ENCODE results near the gene SLC30A10.
"Not testable (repeated sequence)": the region's sequence is repeated elsewhere in the genome, so short reads cannot be mapped to it uniquely, and the experiment has no call there.

The SLC30A10 gene

GRCh38 chr1:219927956-219928790, at the start of gene SLC30A10:
SLC30A10 (minus strand) TSS chr1:219928557; CDS start chr1:219928440, 117 bp downstream.
- Histone ChIP-seq H3K4me1 (ENCODE audit: insufficient read depth, low read length) (no peaks in the 10 kb centered on the region; the same call in 1 of the 2 replicates), H3K36me3 (ENCODE audit: insufficient read depth, low read length) (no peaks in the 10 kb centered on the region), H3K9me3 (ENCODE audit: control insufficient read depth, insufficient read depth, low read length) (0 out of 2 replicates have a peak, but pooled peaks cover 3% of the 10 kb centered on the region), H3K9ac (ENCODE audit: low read depth, low read length) (peak within 1 kb of the TSS; percentile 57; the same call in 1 of the 2 replicates)

GRCh38 chr1:219973213-219973612, 44.9 kb upstream of the SLC30A10 start:
- H3K36me3 ChIP-seq (ENCODE audit: insufficient read depth, low read length): peaks cover 3% of the 10 kb centered on the region
- H3K9ac ChIP-seq (ENCODE audit: low read depth, low read length): no peak overlapping the region
- no peaks in the 10 kb centered on the region for H3K4me1 ChIP-seq (ENCODE audit: insufficient read depth, low read length)
- H3K9me3 ChIP-seq (ENCODE audit: control insufficient read depth, insufficient read depth, low read length): no peaks in the 10 kb centered on the region

GRCh38 chr1:219967361-219967760, 39.0 kb upstream of the SLC30A10 start:
- no peak overlapping the region for H3K9ac ChIP-seq (ENCODE audit: low read depth, low read length)
- no peaks in the 10 kb centered on the region for H3K9me3 ChIP-seq (ENCODE audit: control insufficient read depth, insufficient read depth, low read length)
- no peaks in the 10 kb centered on the region for H3K4me1 ChIP-seq (ENCODE audit: insufficient read depth, low read length)
- H3K36me3 ChIP-seq (ENCODE audit: insufficient read depth, low read length): no peaks in the 10 kb centered on the region; the same call in 1 of the 2 replicates

- Histone ChIP-seq H3K4me1 (ENCODE audit: insufficient read depth, low read length) (no peaks in the 10 kb centered on the region), H3K9ac (ENCODE audit: low read depth, low read length) (no peak overlapping the region)
Observed at GRCh38 chr1:219966071-219966349, 37.7 kb upstream of the SLC30A10 start.

GRCh38 chr1:219965285-219966070, 37.1 kb upstream of the SLC30A10 start:
- Histone ChIP-seq H3K4me1 (ENCODE audit: insufficient read depth, low read length) (no peaks in the 10 kb centered on the region), H3K9ac (ENCODE audit: low read depth, low read length) (no peak overlapping the region), H3K9me3 (ENCODE audit: control insufficient read depth, insufficient read depth, low read length) (no peaks in the 10 kb centered on the region), H3K36me3 (ENCODE audit: insufficient read depth, low read length) (no peaks in the 10 kb centered on the region; the same call in 1 of the 2 replicates)

More at GRCh38 chr1:219966071-219966349, 37.7 kb upstream of the SLC30A10 start:
- no peaks in the 10 kb centered on the region; the same call in 1 of the 2 replicates for H3K36me3 ChIP-seq (ENCODE audit: insufficient read depth, low read length)
- H3K9me3 ChIP-seq (ENCODE audit: control insufficient read depth, insufficient read depth, low read length): no peaks in the 10 kb centered on the region

GRCh38 chr1:219963432-219963831, 35.1 kb upstream of the SLC30A10 start:
- no peaks in the 10 kb centered on the region for H3K4me1 ChIP-seq (ENCODE audit: insufficient read depth, low read length)
- H3K9ac ChIP-seq (ENCODE audit: low read depth, low read length): no peak overlapping the region
- no peaks in the 10 kb centered on the region for H3K9me3 ChIP-seq (ENCODE audit: control insufficient read depth, insufficient read depth, low read length)
- H3K36me3 ChIP-seq (ENCODE audit: insufficient read depth, low read length): no peaks in the 10 kb centered on the region

GRCh38 chr1:219961684-219962083, 33.3 kb upstream of the SLC30A10 start:
- Histone ChIP-seq H3K9me3 (ENCODE audit: control insufficient read depth, insufficient read depth, low read length) (no peaks in the 10 kb centered on the region), H3K4me1 (ENCODE audit: insufficient read depth, low read length) (no peaks in the 10 kb centered on the region), H3K9ac (ENCODE audit: low read depth, low read length) (no peak overlapping the region), H3K36me3 (ENCODE audit: insufficient read depth, low read length) (no peaks in the 10 kb centered on the region)

- H3K9ac ChIP-seq (ENCODE audit: low read depth, low read length): no peak overlapping the region
- no peaks in the 10 kb centered on the region for H3K9me3 ChIP-seq (ENCODE audit: control insufficient read depth, insufficient read depth, low read length)
- no peaks in the 10 kb centered on the region for H3K36me3 ChIP-seq (ENCODE audit: insufficient read depth, low read length)
Observed at GRCh38 chr1:219959540-219960203, 31.3 kb upstream of the SLC30A10 start.

GRCh38 chr1:219958875-219959417, 30.6 kb upstream of the SLC30A10 start:
- H3K9me3 ChIP-seq (ENCODE audit: control insufficient read depth, insufficient read depth, low read length): no peaks in the 10 kb centered on the region
- no peaks in the 10 kb centered on the region for H3K4me1 ChIP-seq (ENCODE audit: insufficient read depth, low read length)
- H3K36me3 ChIP-seq (ENCODE audit: insufficient read depth, low read length): no peaks in the 10 kb centered on the region
- H3K9ac ChIP-seq (ENCODE audit: low read depth, low read length): no peak overlapping the region

More at GRCh38 chr1:219959540-219960203, 31.3 kb upstream of the SLC30A10 start:
- H3K4me1 ChIP-seq (ENCODE audit: insufficient read depth, low read length): no peaks in the 10 kb centered on the region

- no peaks in the 10 kb centered on the region for H3K9me3 ChIP-seq (ENCODE audit: control insufficient read depth, insufficient read depth, low read length)
- H3K4me1 ChIP-seq (ENCODE audit: insufficient read depth, low read length): no peaks in the 10 kb centered on the region
- H3K36me3 ChIP-seq (ENCODE audit: insufficient read depth, low read length): no peaks in the 10 kb centered on the region
- H3K9ac ChIP-seq (ENCODE audit: low read depth, low read length): no peak overlapping the region
Observed at GRCh38 chr1:219954736-219955421, 26.5 kb upstream of the SLC30A10 start.

- no peaks in the 10 kb centered on the region for H3K4me1 ChIP-seq (ENCODE audit: insufficient read depth, low read length)
- H3K36me3 ChIP-seq (ENCODE audit: insufficient read depth, low read length): no peaks in the 10 kb centered on the region
- no peak overlapping the region for H3K9ac ChIP-seq (ENCODE audit: low read depth, low read length)
- H3K9me3 ChIP-seq (ENCODE audit: control insufficient read depth, insufficient read depth, low read length): no peaks in the 10 kb centered on the region
Observed at GRCh38 chr1:219954052-219954451, 25.7 kb upstream of the SLC30A10 start.

GRCh38 chr1:219952361-219952760, 24.0 kb upstream of the SLC30A10 start:
- H3K36me3 ChIP-seq (ENCODE audit: insufficient read depth, low read length): no peaks in the 10 kb centered on the region
- H3K9ac ChIP-seq (ENCODE audit: low read depth, low read length): no peak overlapping the region
- H3K9me3 ChIP-seq (ENCODE audit: control insufficient read depth, insufficient read depth, low read length): no peaks in the 10 kb centered on the region
- no peaks in the 10 kb centered on the region for H3K4me1 ChIP-seq (ENCODE audit: insufficient read depth, low read length)

- not testable (repeated sequence) for H3K9me3 ChIP-seq (ENCODE audit: control insufficient read depth, insufficient read depth, low read length); H3K36me3 ChIP-seq (ENCODE audit: insufficient read depth, low read length); H3K4me1 ChIP-seq (ENCODE audit: insufficient read depth, low read length); H3K9ac ChIP-seq (ENCODE audit: low read depth, low read length)
Observed at GRCh38 chr1:219949227-219949626, 20.9 kb upstream of the SLC30A10 start.

- H3K9me3 ChIP-seq (ENCODE audit: control insufficient read depth, insufficient read depth, low read length); H3K4me1 ChIP-seq (ENCODE audit: insufficient read depth, low read length); H3K9ac ChIP-seq (ENCODE audit: low read depth, low read length); H3K36me3 ChIP-seq (ENCODE audit: insufficient read depth, low read length): not testable (repeated sequence)
Observed at GRCh38 chr1:219948766-219949165, 20.4 kb upstream of the SLC30A10 start.
